Caco-2 (cell line): Measurements from ENCODE around the gene UCMA. TPM values are rescaled to one million over a fixed set of nuclear protein-coding genes. Genes with fewer than 3 reads are reported as not detected.
A peak's percentile ranks its signal among the peaks of the same experiment; 100 is the strongest.

Experiments used
- BruUV-seq: library from RNA; stranded (reverse); fragments of 400-500 nt; replicated peaks from 2 replicates; lab custom pipeline; 2021; lab: Mats Ljungman, UMichigan
- CTCF ChIA-PET: fragments of 300-600 bp; sonication (Branson Sonifier 250); formaldehyde crosslinking; loops from one replicate; lab custom pipeline; 2022; ENCODE audit warnings: antibody characterized with exemption; lab: Charles Lee
- POLR2A ChIA-PET: fragments of 300-600 bp; sonication (Branson Sonifier 250); formaldehyde crosslinking; loops from one replicate; lab custom pipeline; 2022; ENCODE audit warnings: antibody characterized with exemption; lab: Charles Lee
- DNase-seq, 2 experiments: peaks; one replicate each; pipeline versions ENCODE4 v3.0.0 to v3.0.0-alpha.2; 2020 to 2022
- H3K27me3 ChIP-seq: replicated peaks from 2 replicates; pipeline ENCODE4 v1.6.0; 2011; ENCODE audit warnings: low read length; ENCODE audit not compliant: control insufficient read depth, insufficient read depth
- H3K36me3 ChIP-seq: 2 replicates; pipeline ENCODE4 v1.5.1; 2011; ENCODE audit warnings: low read length; ENCODE audit not compliant: control insufficient read depth, insufficient read depth
- H3K4me1 ChIP-seq: fragments of 250-450 bp; sonication (Bioruptor Pico); 2 replicates; pipeline ENCODE4 v1.5.1; 2020; ENCODE audit warnings: mild to moderate bottlenecking
- H3K4me3 ChIP-seq: 2 replicates; pipeline ENCODE4 v1.5.1; 2011; ENCODE audit warnings: low read depth, mild to moderate bottlenecking, control low read depth, low read length
- H3K9me3 ChIP-seq: fragments of 250-450 bp; sonication (Bioruptor Pico); 2 replicates; pipeline ENCODE4 v1.5.1; 2020; ENCODE audit warnings: mild to moderate bottlenecking, moderate library complexity
- H3K27ac Mint-ChIP-seq: one replicate; pipeline ENCODE4 v1.8.0; 2022; ENCODE audit warnings: mixed read lengths; ENCODE audit not compliant: unreplicated experiment
- H3K27me3 Mint-ChIP-seq: one replicate; pipeline ENCODE4 v1.8.0; 2022; ENCODE audit warnings: mixed read lengths; ENCODE audit not compliant: insufficient read depth, unreplicated experiment
- H3K36me3 Mint-ChIP-seq: one replicate; pipeline ENCODE4 v1.8.0; 2022; ENCODE audit warnings: mild to moderate bottlenecking, mixed read lengths; ENCODE audit not compliant: insufficient read depth, unreplicated experiment
- H3K4me1 Mint-ChIP-seq: one replicate; pipeline ENCODE4 v1.8.0; 2022; ENCODE audit warnings: low read depth, mixed read lengths; ENCODE audit not compliant: unreplicated experiment
- H3K4me3 Mint-ChIP-seq: one replicate; pipeline ENCODE4 v1.8.0; 2022; ENCODE audit warnings: mild to moderate bottlenecking, moderate library complexity, mixed read lengths; ENCODE audit not compliant: unreplicated experiment
- H3K9me3 Mint-ChIP-seq: one replicate; pipeline ENCODE4 v1.8.0; 2022; ENCODE audit warnings: mixed read lengths; ENCODE audit not compliant: unreplicated experiment
- CTCF ChIP-seq, 2 experiments: fragments of 200-600 bp in 1 of 2; IDR thresholded peaks; 1 replicate in 1 of 2; 2 replicates in 1 of 2; pipeline versions ENCODE4 v1.5.1 to v1.8.0; 2011 to 2022; ENCODE audit warnings: antibody characterized with exemption in 1 of 2, control low read depth in 1 of 2, inconsistent platforms in 1 of 2, low read depth in 1 of 2, low read length in 1 of 2, mild to moderate bottlenecking in 1 of 2, moderate library complexity in 1 of 2; ENCODE audit not compliant: insufficient read depth in 1 of 2, severe bottlenecking in 1 of 2, unreplicated experiment in 1 of 2
- intact Hi-C: fragments of 100-400 bp; cut with micrococcal nuclease; formaldehyde crosslinking; loops from one replicate; pipeline ENCODE4 v1.10.0; 2022; ENCODE audit not compliant: unreplicated experiment
- total RNA-seq: library from RNA; stranded (reverse); gene quantifications from 2 replicates; pipeline ENCODE4 v1.2.3, GENCODE V29; 2022

Gene UCMA
- total RNA-seq, 1 experiment from 2014 or later: not detected

GRCh38 chr10:13231190-13231589, 3.0 kb downstream of the UCMA start:
- TF ChIP-seq CTCF (IDR thresholded peaks at IDR 0.05; ENCODE audit: insufficient read depth in 1 of 2, low read depth in 1 of 2, low read length in 1 of 2, severe bottlenecking in 1 of 2, unreplicated experiment in 1 of 2): no peak
- Mint-ChIP-seq H3K27me3 (no peaks in the 10 kb centered on the region), H3K36me3 (no peaks in the 10 kb centered on the region), H3K4me3 (no peak overlapping the region), H3K4me1 (no peaks in the 10 kb centered on the region), H3K27ac (no peak overlapping the region), H3K9me3 (no peaks in the 10 kb centered on the region)
- intact Hi-C loops: no loop called here
- Histone ChIP-seq H3K27me3 (no peaks in the 10 kb centered on the region), H3K4me3 (no peak overlapping the region), H3K9me3 (no peaks in the 10 kb centered on the region), H3K4me1 (no peaks in the 10 kb centered on the region), H3K36me3 (no peaks in the 10 kb centered on the region)
- DNase-seq: peak in 1 of 2 experiments; percentile 27
- BruUV-seq: no TSS peak
- POLR2A ChIA-PET: no interaction called here
- CTCF ChIA-PET: no interaction called here

DNA sequence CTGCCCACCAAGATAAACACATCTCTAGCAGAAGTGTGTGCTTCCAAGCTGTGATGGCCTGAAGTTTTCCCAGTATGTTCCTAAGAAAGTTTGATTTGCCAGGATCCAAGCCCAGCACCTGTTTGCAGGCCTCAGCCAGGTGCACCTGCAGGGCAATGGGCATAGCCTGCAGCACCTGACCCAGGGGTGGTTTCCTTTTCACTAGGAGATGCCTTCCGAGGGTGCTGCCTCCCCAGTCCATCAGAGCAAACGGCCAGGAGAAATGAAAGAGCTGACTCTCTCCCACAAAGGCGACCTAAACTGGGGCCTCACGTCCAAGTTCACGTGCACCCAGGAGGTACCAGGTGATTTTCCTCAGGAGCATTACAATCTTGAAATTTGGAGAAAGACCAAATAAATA, 7.1 kb downstream of the UCMA start:
- intact Hi-C loops: no loop called here
- Histone ChIP-seq H3K4me1 (no peaks in the 10 kb centered on the region), H3K36me3 (no peaks in the 10 kb centered on the region), H3K27me3 (no peaks in the 10 kb centered on the region), H3K9me3 (no peaks in the 10 kb centered on the region), H3K4me3 (no peak overlapping the region)
- no peak for TF ChIP-seq CTCF (IDR thresholded peaks at IDR 0.05; ENCODE audit: insufficient read depth in 1 of 2, low read depth in 1 of 2, low read length in 1 of 2, severe bottlenecking in 1 of 2, unreplicated experiment in 1 of 2)
- POLR2A ChIA-PET: no interaction called here
- no peak overlapping the region for H3K27ac Mint-ChIP-seq
- CTCF ChIA-PET: no interaction called here
- no TSS peak for BruUV-seq
- DNase-seq: no peak
- H3K36me3 Mint-ChIP-seq: no peaks in the 10 kb centered on the region
- H3K27me3 Mint-ChIP-seq: no peaks in the 10 kb centered on the region
- no peaks in the 10 kb centered on the region for H3K4me1 Mint-ChIP-seq
- no peaks in the 10 kb centered on the region for H3K9me3 Mint-ChIP-seq
- H3K4me3 Mint-ChIP-seq: no peak overlapping the region

- no peak overlapping the region for H3K27ac Mint-ChIP-seq
- TF ChIP-seq CTCF (IDR thresholded peaks at IDR 0.05; ENCODE audit: insufficient read depth in 1 of 2, low read depth in 1 of 2, low read length in 1 of 2, severe bottlenecking in 1 of 2, unreplicated experiment in 1 of 2): no peak
- ChIA-PET POLR2A (no interaction called here), CTCF (no interaction called here)
- H3K9me3 Mint-ChIP-seq: no peaks in the 10 kb centered on the region
- no peaks in the 10 kb centered on the region for H3K4me1 ChIP-seq
- no peaks in the 10 kb centered on the region for H3K27me3 Mint-ChIP-seq
- no peak for DNase-seq
- no peaks in the 10 kb centered on the region for H3K36me3 ChIP-seq
- no peaks in the 10 kb centered on the region for H3K27me3 ChIP-seq
- intact Hi-C loops: no loop called here
- no peaks in the 10 kb centered on the region for H3K9me3 ChIP-seq
- H3K4me3 Mint-ChIP-seq: no peak overlapping the region
- BruUV-seq: no TSS peak
- H3K36me3 Mint-ChIP-seq: no peaks in the 10 kb centered on the region
- H3K4me3 ChIP-seq: no peak overlapping the region
- H3K4me1 Mint-ChIP-seq: no peaks in the 10 kb centered on the region
Measured at GRCh38 chr10:13225601-13226000, 8.6 kb downstream of the UCMA start.
